GM12872 (cell line): ENCODE data around the gene SHH.

Source experiments
- CTCF ChIP-seq: IDR thresholded peaks from 3 replicates; pipeline ENCODE4 v1.5.1; 2011; ENCODE audit warnings: low read depth, mild to moderate bottlenecking, low read length, moderate library complexity; ENCODE audit not compliant: insufficient read depth

Gene SHH

GRCh38 chr7:155763691-155764437 is 48.4 kb downstream of the SHH start:
- no peak for TF ChIP-seq CTCF

DNA sequence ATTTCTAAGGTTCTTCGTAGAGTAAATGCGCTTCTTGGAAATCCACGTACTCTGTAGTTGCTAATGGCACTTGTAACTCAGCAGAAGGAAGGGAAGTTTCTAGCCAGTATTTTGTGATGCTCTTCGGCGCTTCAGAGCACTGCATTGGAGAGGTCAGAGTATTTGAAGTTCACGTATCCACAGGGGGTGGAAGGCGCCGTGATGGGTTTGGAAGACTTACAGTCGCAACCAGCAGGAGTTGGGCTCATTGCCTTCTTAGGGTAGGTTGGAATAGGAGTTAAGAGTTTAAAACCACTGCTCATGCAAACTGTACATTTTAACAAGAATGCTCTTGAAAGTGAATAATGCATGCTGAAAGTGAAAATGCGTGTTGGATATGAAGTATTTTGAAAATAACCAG is 49.1 kb downstream of the SHH start:
- no peak for TF ChIP-seq CTCF

GRCh38 chr7:155762655-155763054 is 49.6 kb downstream of the SHH start:
- TF ChIP-seq CTCF = no peak

DNA sequence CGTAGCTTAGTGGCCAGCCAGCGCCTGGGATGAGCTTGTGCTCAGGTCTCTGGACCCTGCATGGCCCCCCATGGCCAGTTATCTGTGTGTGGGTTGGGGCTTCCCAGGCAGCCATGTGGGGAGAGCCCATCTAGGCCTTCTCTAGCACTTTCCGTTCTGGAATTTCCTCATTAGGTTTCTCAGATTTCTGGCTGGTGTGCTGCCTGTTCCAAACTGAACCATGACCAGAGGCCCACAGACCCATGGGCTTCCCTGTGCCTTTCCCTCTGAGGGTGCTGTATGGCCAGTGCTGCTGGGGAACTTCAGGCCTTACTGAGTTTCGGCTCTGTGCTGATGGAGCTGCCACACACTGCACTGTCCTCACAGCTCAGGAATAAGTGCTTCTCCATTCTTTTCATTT is 50.2 kb downstream of the SHH start:
- no peak for TF ChIP-seq CTCF

DNA sequence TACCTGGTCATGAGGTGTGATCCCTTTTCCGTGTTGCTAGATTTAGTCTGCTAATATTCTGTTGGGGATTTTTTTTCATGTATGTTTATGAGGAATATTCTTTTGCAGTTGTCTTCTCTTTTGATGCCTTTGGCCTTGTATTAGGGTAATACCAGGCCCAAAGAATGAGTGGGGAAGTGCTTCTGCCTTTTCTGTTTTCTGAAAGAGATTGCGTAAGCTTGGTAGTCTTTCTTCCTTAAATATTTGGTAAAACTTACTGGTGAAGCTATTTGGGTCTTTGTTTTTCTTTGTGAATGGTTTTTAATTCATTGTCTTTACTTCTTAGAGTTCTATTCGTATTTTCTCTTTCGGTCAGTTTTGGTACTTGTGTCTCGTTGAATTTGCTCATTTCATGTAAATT is 51.1 kb downstream of the SHH start:
- no peak for TF ChIP-seq CTCF

DNA sequence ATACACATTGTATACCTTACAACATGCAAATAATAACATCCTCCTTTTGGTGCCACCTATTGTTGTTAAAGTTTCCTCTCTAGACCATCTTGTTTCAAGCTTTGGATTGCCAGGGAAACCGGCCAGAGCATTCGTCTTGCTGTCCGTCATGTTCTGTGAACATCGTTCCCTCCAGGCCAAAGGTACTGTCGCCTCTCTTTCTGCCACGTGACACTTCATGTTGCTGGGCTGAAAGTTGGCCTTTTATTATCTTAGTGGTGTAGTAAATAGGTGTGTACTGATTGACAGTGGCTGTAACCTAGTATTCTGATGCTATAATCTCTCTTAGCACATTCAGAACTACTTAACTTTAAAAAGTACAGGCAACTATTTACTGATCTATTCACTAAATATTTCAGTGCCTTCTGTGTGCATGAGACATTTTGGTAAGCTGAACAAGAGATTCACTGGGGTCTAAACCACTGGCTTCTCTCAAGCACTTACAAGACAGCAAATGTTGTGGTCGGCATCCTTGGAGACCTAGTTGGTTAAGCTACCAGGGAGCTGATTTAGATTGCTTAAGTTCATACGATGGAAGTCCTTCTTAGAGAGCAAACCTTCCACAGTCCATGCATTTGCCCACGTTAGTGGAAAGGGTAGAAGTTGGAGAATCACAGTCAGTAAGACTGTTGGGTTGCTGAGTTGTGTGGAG is 52.4 kb downstream of the SHH start:
- no peak for TF ChIP-seq CTCF

DNA sequence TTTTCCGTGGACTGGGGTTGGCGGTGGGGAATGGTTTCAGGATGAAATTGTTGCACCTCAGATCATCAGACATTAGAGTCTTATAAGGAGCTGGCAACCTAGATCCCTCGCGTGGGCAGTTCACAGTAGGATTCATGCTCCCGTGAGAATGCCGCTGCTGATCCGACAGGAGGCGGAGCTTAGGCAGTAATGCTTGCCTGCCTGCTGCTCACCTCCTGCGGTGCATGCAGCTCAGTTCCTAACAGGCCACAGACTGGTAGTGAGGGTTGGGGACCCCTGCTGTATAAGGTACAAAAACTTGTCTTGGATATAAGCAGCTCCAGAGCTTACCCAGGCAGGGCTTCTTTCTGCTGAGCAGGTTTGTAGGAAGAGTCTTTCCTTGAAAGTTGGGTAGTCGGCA is 53.9 kb downstream of the SHH start:
- no peak for TF ChIP-seq CTCF
